Measurements from ENCODE around the gene CDKAL1.

Gene CDKAL1

DNA sequence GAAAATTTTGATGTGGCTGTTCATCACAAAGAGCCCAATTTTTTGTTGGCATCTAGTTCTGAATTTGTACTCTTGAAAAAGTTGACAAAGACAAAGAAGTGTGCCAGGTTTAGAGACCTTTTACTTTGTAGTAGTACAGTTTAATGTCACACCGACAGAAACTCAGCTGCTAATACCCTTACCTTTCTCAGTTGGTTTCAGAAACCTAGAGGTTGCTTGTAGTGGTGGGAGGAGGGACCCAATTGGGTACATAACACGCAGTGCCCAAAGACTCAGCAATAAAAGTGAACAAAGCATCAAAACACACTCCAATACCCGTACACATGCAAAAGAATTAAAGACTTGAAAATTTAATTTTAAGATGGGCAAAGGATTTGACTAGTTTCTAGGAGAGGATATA, 203.7 kb downstream of the CDKAL1 start:
- ChIA-PET CTCF (no interaction called here), POLR2A (no interaction called here)

DNA sequence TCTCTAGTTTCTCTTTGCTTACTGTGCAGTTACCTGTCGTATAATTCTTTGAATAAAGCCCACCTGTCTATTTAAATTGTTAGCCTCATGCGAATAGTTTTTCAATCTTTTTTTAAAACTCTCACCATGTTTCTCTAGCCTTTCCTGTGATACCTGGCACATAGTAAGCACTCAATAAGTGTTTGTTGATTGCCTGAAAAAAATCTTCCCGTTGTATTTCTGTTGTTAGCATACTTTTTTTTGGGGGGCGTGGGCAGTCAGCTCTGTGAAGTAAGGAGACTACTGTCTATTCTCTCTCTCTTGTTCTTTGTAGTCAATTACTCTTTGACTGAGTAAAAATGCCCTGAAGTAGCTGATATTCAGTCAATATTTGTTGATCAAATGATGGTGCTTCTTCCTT, 205.8 kb downstream of the CDKAL1 start:
- POLR2A ChIA-PET: no interaction called here
- TF ChIP-seq FOXM1 (IDR thresholded peaks at IDR 0.05; ENCODE audit: borderline replicate concordance): no peak
- no peak for TF ChIP-seq ELF4 (IDR thresholded peaks at IDR 0.05)
- no peak for TF ChIP-seq LEF1 (IDR thresholded peaks at IDR 0.05; ENCODE audit: borderline replicate concordance)
- no peak for TF ChIP-seq ARNT (IDR thresholded peaks at IDR 0.05)
- TF ChIP-seq CTBP1 (IDR thresholded peaks at IDR 0.05; ENCODE audit: borderline replicate concordance): no peak
- TF ChIP-seq PKNOX1 (IDR thresholded peaks at IDR 0.05): no peak
- TF ChIP-seq NFRKB (IDR thresholded peaks at IDR 0.05): no peak
- DNase-seq (ENCODE audit: extremely low spot score): no peak
- CTCF ChIA-PET: interaction anchor here (0.6 kb wide), 1 partner anchor 959 kb away, joined by 3 read pairs; no protein-coding TSS in a partner anchor

More for the DNA sequence above, 203.7 kb downstream of the CDKAL1 start:
- DNase-seq (ENCODE audit: extremely low spot score): no peak
- TF ChIP-seq HDGF (IDR thresholded peaks at IDR 0.05; ENCODE audit: borderline replicate concordance) (no peak), FOXM1 (IDR thresholded peaks at IDR 0.05; ENCODE audit: borderline replicate concordance) (no peak), SP1 (IDR thresholded peaks at IDR 0.05) (no peak), BHLHE40 (IDR thresholded peaks at IDR 0.05; ENCODE audit: borderline replicate concordance) (no peak), ELF4 (IDR thresholded peaks at IDR 0.05) (no peak), ARNT (IDR thresholded peaks at IDR 0.05) (no peak), SUZ12 (IDR thresholded peaks at IDR 0.05) (no peak), PKNOX1 (IDR thresholded peaks at IDR 0.05) (no peak), CTBP1 (IDR thresholded peaks at IDR 0.05; ENCODE audit: borderline replicate concordance) (no peak), FOXK2 (IDR thresholded peaks at IDR 0.05) (no peak), ZNF384 (IDR thresholded peaks at IDR 0.05) (no peak), L3MBTL2 (conservative IDR thresholded peaks at IDR 0.05) (no peak), NFRKB (IDR thresholded peaks at IDR 0.05) (no peak), LEF1 (IDR thresholded peaks at IDR 0.05; ENCODE audit: borderline replicate concordance) (no peak), FOXA1 (IDR thresholded peaks at IDR 0.05) (no peak), TARDBP (IDR thresholded peaks at IDR 0.05) (no peak)

- POLR2A ChIA-PET: no interaction called here
- TF ChIP-seq CTBP1 (IDR thresholded peaks at IDR 0.05; ENCODE audit: borderline replicate concordance) (no peak), LEF1 (IDR thresholded peaks at IDR 0.05; ENCODE audit: borderline replicate concordance) (no peak), SP1 (IDR thresholded peaks at IDR 0.05) (no peak), SUZ12 (IDR thresholded peaks at IDR 0.05) (no peak), L3MBTL2 (conservative IDR thresholded peaks at IDR 0.05) (no peak), TARDBP (IDR thresholded peaks at IDR 0.05) (no peak), BHLHE40 (IDR thresholded peaks at IDR 0.05; ENCODE audit: borderline replicate concordance) (no peak), FOXK2 (IDR thresholded peaks at IDR 0.05) (no peak), FOXA1 (IDR thresholded peaks at IDR 0.05) (no peak), ARNT (IDR thresholded peaks at IDR 0.05) (no peak), ZNF384 (IDR thresholded peaks at IDR 0.05) (no peak), ELF4 (IDR thresholded peaks at IDR 0.05) (no peak), HDGF (IDR thresholded peaks at IDR 0.05; ENCODE audit: borderline replicate concordance) (no peak), PKNOX1 (IDR thresholded peaks at IDR 0.05) (no peak), NFRKB (IDR thresholded peaks at IDR 0.05) (no peak), FOXM1 (IDR thresholded peaks at IDR 0.05; ENCODE audit: borderline replicate concordance) (no peak)
- no peak for DNase-seq (ENCODE audit: extremely low spot score)
- CTCF ChIA-PET: no interaction called here
Measured at GRCh38 chr6:20740727-20741126, 206.5 kb downstream of the CDKAL1 start.

DNA sequence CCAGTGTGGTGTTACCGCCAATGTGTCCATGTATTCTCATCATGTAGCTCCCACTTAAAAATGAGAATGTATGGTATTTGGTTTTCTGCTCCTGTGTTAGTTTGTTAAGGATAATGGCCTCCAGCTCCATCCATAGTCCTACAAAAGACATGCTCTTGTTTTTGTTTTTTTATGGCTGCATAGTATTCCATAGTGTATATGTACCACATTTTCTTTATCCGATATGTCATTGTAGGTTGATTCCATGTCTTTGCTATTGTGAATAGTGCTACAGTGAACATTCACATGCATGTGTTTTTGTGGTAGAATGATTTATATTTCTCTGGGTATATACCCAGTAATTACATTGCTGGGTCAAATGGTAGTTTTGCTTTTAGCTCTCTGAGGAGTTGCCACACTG, 207.2 kb downstream of the CDKAL1 start:
- TF ChIP-seq HDGF (IDR thresholded peaks at IDR 0.05; ENCODE audit: borderline replicate concordance) (no peak), ZNF384 (IDR thresholded peaks at IDR 0.05) (no peak), TARDBP (IDR thresholded peaks at IDR 0.05) (no peak)
- POLR2A ChIA-PET: no interaction called here
- DNase-seq (ENCODE audit: extremely low spot score): no peak
- CTCF ChIA-PET: no interaction called here

DNA sequence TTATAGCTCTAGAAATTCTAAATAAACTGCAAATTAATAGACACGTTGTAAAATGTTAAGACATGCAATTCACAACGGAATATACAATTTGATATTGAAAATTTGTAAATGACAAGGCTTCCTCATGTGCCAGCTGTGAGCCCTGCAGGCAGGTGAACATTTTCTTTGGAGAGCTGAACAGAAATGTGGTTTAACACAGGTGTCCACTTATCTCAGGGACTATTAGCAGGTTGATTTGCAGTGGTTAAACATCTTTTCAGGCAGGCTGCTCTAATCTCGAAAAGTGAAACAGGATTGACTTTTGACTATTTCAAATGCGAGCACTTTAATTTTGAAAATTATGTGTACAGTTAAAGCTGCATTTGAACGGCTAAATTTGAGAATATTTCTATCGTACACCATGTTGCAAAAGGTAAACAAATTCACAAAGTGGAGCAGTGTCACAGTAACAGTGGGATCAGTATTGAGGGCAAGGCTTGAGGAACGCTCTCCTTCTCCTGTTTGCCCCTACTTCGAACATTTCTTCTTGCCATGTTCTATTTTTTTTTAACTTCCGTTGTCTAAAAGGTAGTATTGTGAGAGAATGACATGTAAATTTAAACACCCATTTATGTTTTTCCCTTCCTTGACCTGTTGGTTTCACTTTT, 210.8 kb downstream of the CDKAL1 start:
- ChIA-PET POLR2A (no interaction called here), CTCF (no interaction called here)

More for the DNA sequence above, 210.8 kb downstream of the CDKAL1 start:
- DNase-seq (ENCODE audit: extremely low spot score): no peak
- TF ChIP-seq ZNF384 (IDR thresholded peaks at IDR 0.05): no peak
- no peak for TF ChIP-seq ELF4 (IDR thresholded peaks at IDR 0.05)
- no peak for TF ChIP-seq FOXM1 (IDR thresholded peaks at IDR 0.05; ENCODE audit: borderline replicate concordance)
- no peak for TF ChIP-seq FOXK2 (IDR thresholded peaks at IDR 0.05)
- TF ChIP-seq TARDBP (IDR thresholded peaks at IDR 0.05): no peak
- TF ChIP-seq L3MBTL2 (conservative IDR thresholded peaks at IDR 0.05): no peak
- no peak for TF ChIP-seq FOXA1 (IDR thresholded peaks at IDR 0.05)
- no peak for TF ChIP-seq NFRKB (IDR thresholded peaks at IDR 0.05)
- no peak for TF ChIP-seq BHLHE40 (IDR thresholded peaks at IDR 0.05; ENCODE audit: borderline replicate concordance)
- no peak for TF ChIP-seq LEF1 (IDR thresholded peaks at IDR 0.05; ENCODE audit: borderline replicate concordance)
- no peak for TF ChIP-seq ARNT (IDR thresholded peaks at IDR 0.05)
- TF ChIP-seq PKNOX1 (IDR thresholded peaks at IDR 0.05): no peak
- TF ChIP-seq SUZ12 (IDR thresholded peaks at IDR 0.05): no peak
- no peak for TF ChIP-seq HDGF (IDR thresholded peaks at IDR 0.05; ENCODE audit: borderline replicate concordance)
- no peak for TF ChIP-seq CTBP1 (IDR thresholded peaks at IDR 0.05; ENCODE audit: borderline replicate concordance)
- no peak for TF ChIP-seq SP1 (IDR thresholded peaks at IDR 0.05)
